ENCODE results near the gene ELAVL2. TPM values are rescaled to one million over a fixed set of nuclear protein-coding genes. Genes with fewer than 3 reads are reported as not detected.

ELAVL2 gene
- total RNA-seq, 4 donors from 2014 or later = 0.15 to 4.4 TPM; not detected in 2

DNA sequence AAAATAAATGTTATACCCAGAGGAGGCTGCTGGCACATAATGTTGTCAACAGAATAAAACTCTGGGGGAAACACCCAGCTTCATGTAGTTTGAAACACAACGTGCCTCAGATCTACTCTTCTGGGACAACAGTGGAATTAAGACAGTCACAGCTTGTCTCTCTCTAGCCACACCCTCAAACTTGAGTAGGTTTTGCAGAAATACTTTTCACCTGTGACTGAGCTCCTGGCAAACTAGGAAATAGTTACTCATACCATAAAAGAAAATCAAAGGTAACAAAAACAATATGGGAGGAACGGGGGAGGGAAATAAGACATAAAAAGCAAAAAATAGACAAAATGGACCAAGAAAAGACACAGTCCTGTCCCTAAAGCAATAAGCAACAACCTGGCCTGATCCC, 14.4 kb downstream of the ELAVL2 start:
- TF ChIP-seq, protein P1, sequence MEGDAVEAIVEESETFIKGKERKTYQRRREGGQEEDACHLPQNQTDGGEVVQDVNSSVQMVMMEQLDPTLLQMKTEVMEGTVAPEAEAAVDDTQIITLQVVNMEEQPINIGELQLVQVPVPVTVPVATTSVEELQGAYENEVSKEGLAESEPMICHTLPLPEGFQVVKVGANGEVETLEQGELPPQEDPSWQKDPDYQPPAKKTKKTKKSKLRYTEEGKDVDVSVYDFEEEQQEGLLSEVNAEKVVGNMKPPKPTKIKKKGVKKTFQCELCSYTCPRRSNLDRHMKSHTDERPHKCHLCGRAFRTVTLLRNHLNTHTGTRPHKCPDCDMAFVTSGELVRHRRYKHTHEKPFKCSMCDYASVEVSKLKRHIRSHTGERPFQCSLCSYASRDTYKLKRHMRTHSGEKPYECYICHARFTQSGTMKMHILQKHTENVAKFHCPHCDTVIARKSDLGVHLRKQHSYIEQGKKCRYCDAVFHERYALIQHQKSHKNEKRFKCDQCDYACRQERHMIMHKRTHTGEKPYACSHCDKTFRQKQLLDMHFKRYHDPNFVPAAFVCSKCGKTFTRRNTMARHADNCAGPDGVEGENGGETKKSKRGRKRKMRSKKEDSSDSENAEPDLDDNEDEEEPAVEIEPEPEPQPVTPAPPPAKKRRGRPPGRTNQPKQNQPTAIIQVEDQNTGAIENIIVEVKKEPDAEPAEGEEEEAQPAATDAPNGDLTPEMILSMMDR (IDR thresholded peaks at IDR 0.05) = no peak
- no peak for TF ChIP-seq POLR2A (IDR thresholded peaks at IDR 0.05)
- Histone ChIP-seq H3K4me3 (no peak overlapping the region), H3K36me3 (no peaks in the 10 kb centered on the region), H3K4me1 (no peaks in the 10 kb centered on the region), H3K9me3 (no peaks in the 10 kb centered on the region), H3K27ac (no peak overlapping the region), H3K27me3 (no peaks in the 10 kb centered on the region)
- intact Hi-C loops (cut with DNase I; ENCODE audit: low total_unique reads) = no loop called here
- DNase-seq = no peak

DNA sequence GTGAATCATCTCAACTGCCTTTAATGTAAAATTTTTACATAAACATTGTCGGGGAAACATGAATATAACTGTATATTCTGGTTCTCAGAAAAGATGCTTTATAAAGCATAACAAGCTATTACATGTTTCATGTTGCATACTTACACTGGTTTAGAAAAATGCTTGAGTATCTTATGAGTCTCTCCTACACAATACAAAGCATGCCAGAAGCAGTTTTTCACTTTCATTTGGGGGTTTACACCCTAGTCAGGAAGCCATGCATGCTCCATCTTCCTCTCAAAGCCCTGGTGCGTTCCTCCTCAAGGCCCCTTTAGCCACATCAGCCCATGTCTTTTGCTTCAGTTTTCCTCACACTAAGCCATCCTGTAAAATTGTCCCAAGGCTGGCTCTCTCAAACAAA, 22.8 kb downstream of the ELAVL2 start:
- intact Hi-C loops (cut with DNase I; ENCODE audit: low total_unique reads) = no loop called here
- Histone ChIP-seq H3K4me1 (no peaks in the 10 kb centered on the region), H3K4me3 (no peak overlapping the region), H3K9me3 (no peaks in the 10 kb centered on the region), H3K27ac (no peak overlapping the region), H3K27me3 (no peaks in the 10 kb centered on the region), H3K36me3 (no peaks in the 10 kb centered on the region)
- no peak for DNase-seq
- no peak for TF ChIP-seq POLR2A (IDR thresholded peaks at IDR 0.05)
- TF ChIP-seq, protein P1 (IDR thresholded peaks at IDR 0.05) = no peak

DNA sequence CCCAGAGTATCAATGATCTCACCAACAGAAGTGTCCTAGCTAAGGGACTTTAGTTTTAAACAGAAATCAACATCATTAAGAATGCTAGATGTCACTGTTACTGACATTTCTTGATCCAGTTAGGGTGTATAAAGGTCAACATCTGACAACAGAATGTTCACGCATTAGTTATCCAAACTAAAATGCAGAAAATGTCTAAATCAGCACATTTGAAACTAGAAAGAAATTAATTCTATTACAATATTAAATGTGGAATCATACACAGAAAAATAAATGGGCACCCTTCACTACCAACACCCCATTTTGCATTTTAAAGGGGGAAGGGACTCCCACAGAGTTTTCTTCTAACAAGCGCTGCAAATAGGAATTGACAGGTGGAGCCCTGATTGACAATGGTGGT, 24.5 kb downstream of the ELAVL2 start:
- Histone ChIP-seq H3K9me3 (no peaks in the 10 kb centered on the region), H3K27me3 (no peaks in the 10 kb centered on the region), H3K4me3 (no peak overlapping the region), H3K36me3 (no peaks in the 10 kb centered on the region), H3K4me1 (no peaks in the 10 kb centered on the region), H3K27ac (no peak overlapping the region)
- intact Hi-C loops (cut with DNase I; ENCODE audit: low total_unique reads) = no loop called here
- DNase-seq = no peak
- TF ChIP-seq, protein P1 (IDR thresholded peaks at IDR 0.05) = no peak

DNA sequence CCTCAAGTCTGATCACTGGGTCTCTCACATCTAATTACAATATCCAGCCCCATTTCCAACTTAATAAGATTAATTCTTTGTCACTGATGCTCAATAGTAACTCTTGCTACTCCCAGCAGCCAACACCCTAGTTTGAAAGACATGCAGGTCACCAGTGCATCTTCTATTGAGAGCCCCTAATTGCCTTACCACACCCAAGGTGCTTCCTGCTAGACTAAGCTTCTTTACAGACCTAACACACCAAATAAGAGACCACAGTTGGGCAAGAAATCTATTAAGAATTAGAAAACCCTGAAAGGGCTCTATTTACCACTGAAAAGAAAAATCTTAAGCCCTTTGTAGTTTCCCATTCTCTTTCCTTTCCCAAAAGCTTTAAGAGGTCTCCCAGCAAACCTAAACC, 26.5 kb downstream of the ELAVL2 start:
- intact Hi-C loops (cut with DNase I; ENCODE audit: low total_unique reads) = no loop called here
- Histone ChIP-seq H3K27ac (no peak overlapping the region), H3K9me3 (no peaks in the 10 kb centered on the region), H3K4me1 (no peaks in the 10 kb centered on the region), H3K27me3 (no peaks in the 10 kb centered on the region), H3K4me3 (no peak overlapping the region), H3K36me3 (no peaks in the 10 kb centered on the region)
- no peak for DNase-seq
- TF ChIP-seq, protein P1 (IDR thresholded peaks at IDR 0.05) = no peak
- no peak for TF ChIP-seq POLR2A (IDR thresholded peaks at IDR 0.05)

DNA sequence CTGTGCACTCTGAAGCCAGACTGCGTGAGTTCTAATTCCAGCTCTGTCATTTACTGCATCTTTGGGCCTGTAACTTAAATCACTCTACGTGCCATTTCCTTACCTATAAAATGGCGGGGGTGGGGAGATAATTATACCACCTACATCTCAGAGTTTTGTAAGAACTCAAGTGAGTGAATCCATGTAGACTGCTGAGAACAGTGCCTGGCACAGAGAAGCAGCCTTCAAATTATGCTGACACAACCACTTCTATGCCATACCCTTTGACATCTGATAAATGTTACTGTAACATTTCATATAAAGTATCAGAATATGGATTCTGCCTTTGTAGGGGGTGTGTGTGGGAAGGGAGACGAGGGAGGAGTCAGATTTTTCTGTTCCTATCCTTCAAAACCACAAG, 27.7 kb downstream of the ELAVL2 start:
- H3K4me3 ChIP-seq = no peak overlapping the region
- intact Hi-C loops (cut with DNase I; ENCODE audit: low total_unique reads) = no loop called here
- H3K27me3 ChIP-seq = no peaks in the 10 kb centered on the region
- H3K4me1 ChIP-seq = no peaks in the 10 kb centered on the region
- TF ChIP-seq, protein P1 (IDR thresholded peaks at IDR 0.05) = no peak
- no peak for TF ChIP-seq POLR2A (IDR thresholded peaks at IDR 0.05)
- no peak overlapping the region for H3K27ac ChIP-seq
- no peaks in the 10 kb centered on the region for H3K36me3 ChIP-seq
- H3K9me3 ChIP-seq = no peaks in the 10 kb centered on the region
- no peak for DNase-seq
